ENCODE data around the gene HSD17B1.
"Not testable (repeated sequence)": the region's sequence is repeated elsewhere in the genome, so short reads cannot be mapped to it uniquely, and the experiment has no call there.

The HSD17B1 gene

DNA sequence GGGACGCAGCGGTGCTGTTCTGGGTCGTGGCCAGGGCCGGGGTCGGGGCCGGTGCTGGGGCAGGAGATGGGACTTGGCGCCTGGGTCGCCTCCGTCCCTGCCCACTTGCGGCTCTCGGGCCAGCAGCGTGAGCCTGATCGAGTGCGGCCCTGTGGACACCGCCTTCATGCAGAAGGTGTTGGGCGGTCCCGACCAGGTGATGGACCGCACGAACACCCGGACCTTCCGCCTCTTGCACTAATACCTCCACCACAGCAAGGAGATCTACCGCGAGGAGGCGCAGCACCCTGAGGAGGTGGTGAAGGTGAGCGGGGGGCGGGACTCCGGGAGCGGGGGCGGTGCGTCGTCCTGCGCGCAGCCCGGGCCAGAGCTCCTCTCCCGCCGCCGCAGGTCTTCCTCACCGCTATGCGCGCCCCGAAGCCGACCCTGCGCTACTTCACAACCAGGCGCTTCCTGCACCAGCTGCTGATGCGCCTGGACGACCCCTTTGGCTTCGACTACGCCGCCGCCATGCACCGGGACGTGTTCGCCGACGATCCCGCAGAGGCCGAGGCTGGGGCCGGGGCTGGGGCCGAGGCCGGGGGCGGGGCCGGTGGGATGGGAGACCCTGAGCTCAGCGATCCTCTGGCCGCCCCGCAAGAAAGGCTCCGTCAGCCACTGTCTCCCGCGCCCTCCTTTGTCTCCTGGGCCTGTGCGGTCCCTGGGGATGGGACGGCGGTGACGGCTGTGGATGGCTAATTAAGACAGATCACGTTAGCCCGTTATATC lies 4.5 kb upstream of the HSD17B1 start:
- no peak for DNase-seq

DNA sequence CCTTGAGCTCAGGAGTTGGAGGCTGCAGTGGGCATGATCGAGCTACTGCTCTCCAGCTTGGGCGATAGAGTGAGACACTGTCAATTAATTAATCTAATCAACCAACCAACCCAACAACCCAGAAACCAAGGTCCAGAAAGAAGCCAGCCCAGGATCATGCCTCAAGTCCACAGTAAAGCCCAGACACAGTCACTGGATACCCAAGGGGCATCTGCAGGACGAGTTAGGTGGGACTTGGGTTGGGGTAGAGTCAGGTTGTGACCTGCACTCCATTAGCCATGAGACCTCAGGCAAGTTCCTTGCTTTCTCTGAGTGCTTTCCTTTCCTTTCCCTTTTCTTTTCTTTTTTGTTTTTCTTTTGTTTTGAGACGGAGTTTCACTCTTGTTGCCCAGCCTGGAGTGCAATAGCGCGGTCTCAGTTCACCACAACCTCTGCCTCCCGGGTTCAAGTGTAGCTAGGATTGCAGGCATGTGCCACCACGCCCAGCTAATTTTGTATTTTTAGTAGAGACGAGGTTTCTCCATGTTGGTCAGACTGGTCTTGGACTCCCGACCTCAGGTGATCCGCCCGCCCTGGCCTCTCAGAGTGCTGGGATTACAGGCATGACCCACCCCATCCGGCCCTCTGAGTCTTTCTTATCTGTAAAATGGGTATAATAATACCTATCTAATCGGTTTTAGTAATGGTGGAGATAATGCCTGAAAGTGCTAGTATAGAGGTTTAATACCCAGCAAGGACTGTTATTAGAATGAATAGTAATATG lies 3.5 kb upstream of the HSD17B1 start:
- DNase-seq, result no peak

DNA sequence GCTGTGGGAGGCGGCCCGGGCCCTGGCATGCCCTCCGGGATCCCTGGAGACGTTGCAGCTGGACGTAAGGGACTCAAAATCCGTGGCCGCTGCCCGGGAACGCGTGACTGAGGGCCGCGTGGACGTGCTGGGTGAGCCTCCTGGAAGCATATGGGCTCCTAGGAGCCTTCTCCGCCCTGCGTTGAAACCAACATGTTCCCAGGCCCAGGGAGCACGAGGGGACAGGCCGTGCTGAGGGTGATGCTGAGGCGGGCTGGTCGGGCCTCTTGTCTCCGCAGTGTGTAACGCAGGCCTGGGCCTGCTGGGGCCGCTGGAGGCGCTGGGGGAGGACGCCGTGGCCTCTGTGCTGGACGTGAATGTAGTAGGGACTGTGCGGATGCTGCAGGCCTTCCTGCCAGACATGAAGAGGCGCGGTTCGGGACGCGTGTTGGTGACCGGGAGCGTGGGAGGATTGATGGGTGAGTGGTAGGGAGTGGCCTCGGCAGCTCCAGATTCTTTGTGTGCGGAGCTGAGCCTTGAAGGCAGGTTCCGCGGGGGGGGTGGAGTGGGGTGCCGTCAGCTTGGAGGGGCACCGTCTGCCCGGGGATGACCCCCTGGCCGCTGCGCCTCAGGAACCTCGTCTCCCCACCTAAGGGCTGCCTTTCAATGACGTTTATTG lies 567 bp downstream of the HSD17B1 start:
- no peak for DNase-seq

DNA sequence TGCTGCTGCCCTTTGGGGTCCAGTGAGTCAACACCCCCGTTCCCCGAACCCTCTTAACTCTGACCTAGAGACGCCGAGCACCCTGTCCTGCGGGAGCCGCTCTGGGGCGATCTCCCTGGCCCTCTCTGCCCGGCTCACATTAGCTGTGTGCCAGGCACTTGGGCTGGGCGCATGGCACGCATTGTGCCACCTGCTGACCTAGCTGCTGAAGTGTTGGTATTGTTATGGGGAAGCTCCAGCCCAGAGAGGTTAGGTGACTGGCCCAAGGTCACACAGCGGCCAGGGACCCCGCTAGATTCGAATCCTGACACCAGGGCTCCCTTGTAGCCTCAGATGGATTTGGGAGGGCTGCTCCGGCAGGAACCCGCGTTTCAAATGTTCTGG lies 1.1 kb downstream of the HSD17B1 start:
- no peak for DNase-seq

DNA sequence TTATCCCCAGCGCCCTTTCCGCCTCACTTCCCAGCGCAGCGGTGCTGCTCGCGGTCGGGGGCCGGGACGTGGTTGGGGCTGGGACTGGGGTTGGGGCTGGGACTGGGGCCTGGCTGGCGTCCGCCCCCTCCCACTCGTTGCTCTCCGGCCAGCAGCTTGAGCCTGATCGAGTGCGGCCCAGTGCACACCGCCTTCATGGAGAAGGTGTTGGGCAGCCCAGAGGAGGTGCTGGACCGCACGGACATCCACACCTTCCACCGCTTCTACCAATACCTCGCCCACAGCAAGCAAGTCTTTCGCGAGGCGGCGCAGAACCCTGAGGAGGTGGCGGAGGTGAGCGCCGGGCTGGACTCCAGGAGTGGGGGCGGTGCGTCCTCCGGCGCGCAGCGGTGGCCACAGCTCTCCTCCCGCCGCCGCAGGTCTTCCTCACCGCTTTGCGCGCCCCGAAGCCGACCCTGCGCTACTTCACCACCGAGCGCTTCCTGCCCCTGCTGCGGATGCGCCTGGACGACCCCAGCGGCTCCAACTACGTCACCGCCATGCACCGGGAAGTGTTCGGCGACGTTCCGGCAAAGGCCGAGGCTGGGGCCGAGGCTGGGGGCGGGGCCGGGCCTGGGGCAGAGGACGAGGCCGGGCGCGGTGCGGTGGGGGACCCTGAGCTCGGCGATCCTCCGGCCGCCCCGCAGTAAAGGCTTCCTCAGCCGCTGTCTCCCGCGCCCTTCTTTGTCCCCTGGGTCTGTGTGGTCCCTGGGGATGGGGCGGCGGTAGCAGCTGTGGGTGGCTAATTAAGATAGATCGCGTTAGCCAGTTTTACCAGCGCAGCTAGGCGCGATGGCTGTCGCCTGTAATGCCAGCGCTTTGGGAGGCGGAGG lies 1.8 kb downstream of the HSD17B1 start:
- DNase-seq, result peak; percentile 65

DNA sequence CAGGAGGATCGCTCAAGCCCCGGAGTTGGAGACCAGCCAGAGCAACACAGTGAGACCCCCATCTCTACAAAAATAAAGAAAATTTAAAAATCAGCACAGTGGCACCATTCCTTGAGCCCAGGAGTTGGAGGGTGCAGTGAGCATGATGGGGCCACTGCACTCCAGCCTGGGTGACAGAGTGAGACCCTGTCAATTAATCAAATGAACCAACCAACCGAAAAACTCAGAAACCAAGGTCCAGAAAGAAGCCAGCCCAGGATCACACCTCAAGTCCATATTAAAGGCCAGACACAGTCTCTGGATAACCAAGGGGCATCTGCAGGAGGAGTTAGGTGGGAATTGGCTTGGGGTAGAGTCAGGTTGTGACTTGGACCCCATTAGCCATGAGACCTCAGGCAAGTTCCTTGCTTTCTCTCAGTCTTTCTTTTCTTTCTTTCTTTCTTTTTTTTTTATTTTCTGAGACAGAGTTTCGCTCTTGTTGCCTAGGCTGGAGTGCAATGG lies 2.4 kb downstream of the HSD17B1 start:
- no peak for DNase-seq

DNA sequence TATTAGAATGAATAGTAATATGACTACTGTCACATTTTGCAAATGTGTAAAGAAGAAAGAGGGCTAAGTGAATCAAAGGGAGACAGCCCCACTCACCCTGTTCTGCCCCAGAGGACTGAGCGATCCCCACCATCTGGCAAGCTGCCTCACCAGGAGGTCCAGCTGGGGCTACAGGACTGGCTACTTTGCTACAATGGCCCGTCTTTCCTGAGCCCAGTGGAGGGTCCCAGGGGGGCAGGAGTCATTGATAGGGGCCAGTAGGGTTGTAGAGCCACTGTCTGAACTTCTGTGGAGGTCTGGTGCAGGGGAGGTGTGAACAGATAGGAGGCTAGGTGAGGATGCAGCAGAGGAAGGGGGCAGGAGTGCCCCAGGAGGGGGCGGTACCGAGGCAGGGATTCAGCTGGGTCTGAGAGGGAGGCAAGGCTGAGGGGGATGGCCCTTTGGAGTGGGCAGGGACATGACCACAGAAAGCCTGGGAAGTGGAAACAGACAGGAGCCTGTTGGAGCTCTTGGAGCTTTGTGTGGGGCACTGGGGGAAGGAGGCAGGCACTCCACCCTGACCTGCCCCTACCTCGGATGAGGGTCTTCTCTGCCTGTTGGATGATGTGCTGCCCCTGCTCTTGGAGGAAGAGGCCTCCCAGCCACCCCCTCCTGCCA lies 3.4 kb downstream of the HSD17B1 start:
- DNase-seq, result not testable (repeated sequence)

DNA sequence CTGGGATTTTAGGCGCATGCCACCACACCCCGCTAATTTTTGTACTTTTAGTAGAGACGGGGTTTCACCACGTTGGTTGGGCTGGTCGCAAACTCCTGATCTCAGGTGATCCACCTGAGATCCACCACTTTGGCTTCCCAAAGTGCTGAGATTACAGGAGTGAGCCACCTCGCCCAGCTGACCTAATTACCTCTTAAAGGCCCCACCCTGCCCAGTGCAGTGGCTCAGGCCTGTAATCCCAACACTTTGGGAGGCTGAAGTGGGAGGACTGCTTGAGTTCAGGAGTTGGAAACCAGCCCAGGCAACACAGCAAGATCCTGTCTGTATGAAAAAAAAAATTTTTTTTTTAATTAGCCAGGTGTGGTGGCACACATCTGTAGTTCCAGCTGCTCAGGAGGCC lies 6.4 kb downstream of the HSD17B1 start:
- no peak for DNase-seq

DNA sequence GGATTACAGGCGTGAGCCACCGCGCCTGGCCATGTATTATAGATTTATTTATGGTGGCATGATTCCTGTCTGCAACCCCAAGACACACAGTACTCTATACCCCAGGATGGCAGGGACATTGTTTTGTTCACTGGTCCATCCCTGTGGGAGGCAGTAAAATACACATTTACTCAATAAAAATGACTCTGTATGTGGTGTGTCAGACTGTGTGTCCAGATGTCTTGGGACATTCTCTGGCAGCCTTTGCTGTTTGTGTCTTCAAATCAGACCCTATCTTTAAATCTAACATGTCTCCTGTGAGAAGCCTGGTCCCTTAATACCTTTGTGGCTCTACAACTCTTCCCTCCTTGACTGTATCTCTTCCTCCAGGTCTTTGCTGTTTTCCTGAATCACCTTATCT lies 7.5 kb downstream of the HSD17B1 start:
- no peak for DNase-seq

DNA sequence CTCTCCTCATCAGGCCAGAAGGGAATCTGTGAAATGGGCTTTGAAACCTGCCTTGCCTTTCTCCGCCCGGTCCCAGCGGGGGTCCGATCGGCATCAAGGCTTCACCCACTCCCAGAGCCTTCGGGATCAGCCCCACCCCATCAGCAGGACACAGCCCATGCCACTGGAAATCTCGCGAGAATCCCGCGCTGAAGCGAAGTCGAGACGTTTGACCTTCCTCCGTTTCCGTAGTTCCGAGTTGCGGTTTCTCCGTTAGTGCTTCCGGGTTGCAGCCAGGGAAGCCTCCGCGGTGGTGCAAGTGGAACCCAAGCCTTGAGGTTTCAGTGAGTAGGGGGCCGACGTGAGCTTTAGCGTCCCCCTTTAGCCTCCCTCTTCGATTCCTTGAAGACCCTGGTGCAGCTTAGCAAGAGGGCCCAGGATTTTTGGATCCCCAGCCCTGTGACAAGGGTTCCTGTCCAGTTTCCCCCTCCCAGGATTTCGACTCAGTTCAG lies 9.2 kb downstream of the HSD17B1 start, which contains the start of gene COASY:
TSS of gene COASY (plus strand) at position 252 of the 491 bp plus-strand sequence. CDS start 475 bp downstream, outside the sequence.
- DNase-seq, result peak; percentile 95

DNA sequence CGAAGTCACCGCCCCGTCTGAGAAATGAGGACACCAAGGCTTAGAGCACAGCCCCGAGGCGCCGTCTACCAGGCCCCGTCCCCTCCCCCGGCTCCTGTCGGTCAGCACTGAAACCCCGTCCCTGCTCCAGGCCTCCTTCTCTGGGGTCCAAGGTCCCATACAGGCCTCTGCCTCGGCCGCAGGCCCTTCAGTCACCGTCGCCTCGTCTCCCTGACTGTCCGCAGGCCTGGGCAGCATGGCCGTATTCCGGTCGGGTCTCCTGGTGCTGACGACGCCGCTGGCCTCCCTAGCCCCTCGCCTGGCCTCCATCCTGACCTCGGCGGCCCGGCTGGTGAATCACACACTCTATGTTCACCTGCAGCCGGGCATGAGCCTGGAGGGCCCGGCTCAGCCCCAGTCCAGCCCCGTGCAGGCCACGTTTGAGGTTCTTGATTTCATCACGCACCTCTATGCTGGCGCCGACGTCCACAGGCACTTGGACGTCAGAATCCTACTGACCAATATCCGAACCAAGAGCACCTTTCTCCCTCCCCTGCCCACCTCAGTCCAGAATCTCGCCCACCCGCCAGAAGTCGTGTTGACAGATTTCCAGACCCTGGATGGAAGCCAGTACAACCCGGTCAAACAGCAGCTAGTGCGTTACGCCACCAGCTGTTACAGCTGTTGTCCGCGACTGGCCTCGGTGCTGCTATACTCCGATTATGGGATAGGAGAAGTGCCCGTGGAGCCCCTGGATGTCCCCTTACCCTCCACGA lies 9.8 kb downstream of the HSD17B1 start:
- DNase-seq, result no peak

DNA sequence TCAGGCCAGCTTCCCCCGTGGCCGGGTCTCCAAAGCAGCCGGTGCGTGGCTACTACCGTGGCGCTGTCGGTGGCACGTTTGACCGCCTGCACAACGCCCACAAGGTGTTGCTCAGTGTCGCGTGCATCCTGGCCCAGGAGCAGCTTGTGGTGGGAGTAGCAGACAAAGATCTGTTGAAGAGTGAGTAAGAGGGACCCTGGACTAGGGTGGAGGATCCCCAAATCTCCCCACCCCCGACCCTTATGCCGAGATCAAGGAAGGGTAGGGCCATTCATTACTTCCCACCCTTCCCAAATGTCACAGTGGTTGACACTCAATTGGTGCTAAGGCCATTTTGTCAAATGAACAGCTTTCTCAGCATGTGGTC lies 10.4 kb downstream of the HSD17B1 start:
- no peak for DNase-seq

DNA sequence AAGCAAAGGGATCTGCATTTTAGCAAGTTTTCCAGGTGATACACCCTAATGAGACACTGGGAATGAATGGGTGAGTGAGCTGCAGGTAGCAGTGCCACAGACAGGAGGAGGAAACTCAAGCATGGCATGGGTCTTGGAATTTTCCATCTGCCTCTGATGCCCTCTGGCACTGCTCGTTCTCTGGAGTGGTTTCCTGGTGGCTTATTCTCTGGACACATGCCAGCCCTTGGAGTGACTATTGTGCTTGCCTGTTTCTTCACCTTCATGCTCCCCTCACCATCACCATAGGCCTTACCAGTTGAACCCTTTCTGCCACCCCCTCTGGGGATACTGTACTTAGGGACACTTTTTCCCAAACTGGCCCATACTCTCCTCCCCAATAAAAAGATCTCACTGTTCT lies 10.8 kb downstream of the HSD17B1 start:
- DNase-seq, result no peak

DNA sequence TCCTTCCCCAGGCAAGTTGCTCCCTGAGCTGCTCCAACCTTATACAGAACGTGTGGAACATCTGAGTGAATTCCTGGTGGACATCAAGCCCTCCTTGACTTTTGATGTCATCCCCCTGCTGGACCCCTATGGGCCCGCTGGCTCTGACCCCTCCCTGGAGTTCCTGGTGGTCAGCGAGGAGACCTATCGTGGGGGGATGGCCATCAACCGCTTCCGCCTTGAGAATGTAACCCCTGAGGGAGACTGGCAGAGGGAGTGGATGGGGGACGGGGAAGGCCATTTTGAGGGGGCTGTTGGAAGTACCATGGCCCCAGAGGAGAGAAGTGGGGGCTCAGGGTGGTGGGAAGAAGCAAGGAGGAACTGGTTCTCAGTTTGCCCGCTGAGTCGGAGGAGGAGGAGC lies 11.2 kb downstream of the HSD17B1 start:
- DNase-seq, result no peak

DNA sequence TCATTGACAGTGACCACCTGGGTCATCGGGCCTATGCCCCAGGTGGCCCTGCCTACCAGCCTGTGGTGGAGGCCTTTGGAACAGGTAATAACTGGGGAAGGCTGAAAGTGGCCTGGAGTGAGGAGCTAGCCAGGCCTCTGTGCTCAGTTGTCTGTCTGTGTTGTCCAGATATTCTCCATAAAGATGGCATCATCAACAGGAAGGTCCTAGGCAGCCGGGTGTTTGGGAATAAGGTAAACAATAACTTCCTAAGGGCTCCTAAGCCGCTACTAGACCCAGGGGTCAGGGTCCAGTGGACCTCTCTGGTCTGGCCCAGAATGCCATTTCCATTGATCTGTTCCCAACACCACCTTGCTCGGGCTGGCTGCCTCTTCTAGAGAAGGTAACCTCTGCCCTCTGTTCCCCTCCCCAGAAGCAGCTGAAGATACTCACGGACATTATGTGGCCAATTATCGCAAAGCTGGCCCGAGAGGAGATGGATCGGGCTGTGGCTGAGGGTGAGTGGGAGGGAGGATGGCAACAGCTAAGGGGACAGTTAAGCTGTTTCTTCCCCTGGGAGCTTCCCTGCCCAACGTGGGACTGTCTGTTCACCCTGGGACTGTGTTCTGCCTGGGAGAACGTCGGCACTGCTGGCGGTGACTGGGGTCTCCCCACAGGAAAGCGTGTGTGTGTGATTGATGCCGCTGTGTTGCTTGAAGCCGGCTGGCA lies 12.2 kb downstream of the HSD17B1 start:
- DNase-seq, result no peak

DNA sequence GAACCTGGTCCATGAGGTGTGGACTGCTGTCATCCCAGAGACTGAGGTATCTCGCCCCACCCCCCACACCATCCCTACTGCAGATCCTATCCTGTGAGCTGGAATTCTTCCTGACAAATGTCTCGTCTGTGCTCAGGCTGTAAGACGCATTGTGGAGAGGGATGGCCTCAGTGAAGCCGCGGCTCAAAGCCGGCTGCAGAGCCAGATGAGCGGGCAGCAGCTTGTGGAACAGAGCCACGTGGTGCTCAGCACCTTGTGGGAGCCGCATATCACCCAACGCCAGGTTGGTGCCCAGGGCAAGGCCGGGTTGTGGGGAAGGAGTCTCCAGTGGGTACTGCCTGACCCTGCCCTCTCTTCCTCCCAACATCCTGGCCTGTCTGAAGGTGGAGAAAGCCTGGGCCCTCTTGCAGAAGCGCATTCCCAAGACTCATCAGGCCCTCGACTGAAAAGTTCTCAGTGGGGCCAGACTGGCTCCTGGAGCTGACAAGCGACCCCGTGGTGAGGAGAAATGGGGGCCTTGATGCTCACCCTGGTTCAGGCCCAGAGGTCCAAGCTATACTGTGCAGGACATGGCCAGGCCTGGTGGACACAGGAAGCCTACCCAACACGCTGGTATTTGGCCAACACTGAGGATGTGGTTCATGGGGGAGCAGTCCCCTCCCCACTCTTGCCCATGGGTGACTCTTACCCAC lies 12.9 kb downstream of the HSD17B1 start:
- DNase-seq, result no peak

DNA sequence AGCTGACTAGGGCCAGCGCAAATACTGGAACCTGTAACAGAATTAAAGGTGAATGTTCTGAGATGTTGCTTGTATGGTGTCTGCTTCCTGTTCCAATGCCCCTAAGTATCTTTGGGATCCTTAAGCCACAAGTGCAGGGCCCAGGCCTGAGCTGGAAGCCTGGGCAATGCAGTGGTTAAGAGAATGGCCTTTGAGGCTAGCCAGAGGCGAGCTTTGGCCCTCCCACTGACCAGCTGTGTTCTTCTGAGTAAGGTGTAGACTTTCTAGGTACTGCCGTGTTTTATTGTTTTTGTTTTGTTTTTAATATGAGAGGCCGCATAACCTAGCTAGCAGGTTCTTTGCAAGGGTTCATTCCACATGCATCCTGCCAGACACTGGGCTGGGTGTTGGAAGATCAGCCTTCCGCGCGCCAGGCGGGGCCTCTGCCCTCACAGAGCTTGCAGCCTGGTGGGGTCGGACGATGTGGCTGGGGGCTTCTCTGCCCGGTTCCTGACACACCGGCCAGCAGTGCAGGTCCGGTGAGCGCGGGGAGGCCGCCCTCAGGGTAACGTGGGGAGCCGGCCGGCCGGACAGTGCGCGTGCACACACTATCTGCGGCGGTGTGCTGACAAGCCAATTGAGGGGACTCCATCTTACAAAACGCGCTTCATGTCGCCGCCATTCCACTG lies 13.6 kb downstream of the HSD17B1 start:
- no peak for DNase-seq

DNA sequence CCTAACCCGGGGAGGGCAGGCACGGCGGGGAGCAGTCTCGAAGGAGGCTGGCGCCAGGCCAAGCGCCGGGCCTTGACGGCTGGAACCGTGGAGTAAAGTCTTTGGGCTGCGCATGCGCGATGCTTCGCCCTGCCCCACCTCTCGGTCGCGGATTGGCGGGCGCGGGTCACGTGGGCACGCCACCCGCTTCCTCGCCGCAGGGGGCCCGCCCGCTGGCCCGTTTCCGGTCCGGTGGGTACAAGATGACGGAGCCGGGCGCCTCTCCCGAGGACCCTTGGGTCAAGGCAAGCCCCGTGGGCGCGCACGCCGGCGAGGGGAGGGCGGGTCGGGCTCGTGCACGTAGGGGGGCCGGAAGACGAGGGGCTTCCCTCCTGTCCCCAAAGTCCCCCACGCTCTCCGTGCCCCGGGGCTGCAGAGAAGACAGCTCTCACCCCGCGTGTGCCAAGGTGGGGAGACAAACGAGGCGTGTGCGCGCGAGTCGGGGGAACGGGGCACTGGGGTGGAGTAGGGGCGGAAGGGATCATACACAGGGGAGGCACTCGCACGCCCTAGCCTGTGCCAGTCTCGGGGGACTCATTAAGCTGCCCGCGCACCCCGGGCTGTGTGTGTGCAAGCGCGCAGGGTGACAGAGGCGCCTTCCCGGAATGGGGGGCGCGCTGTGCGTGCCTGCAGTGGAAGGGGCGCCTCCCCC lies 14.3 kb downstream of the HSD17B1 start, which contains the start of gene MLX:
TSS of gene MLX (plus strand) at position 218 of the 691 bp plus-strand sequence. CDS start at position 243, 25 bp downstream.
- DNase-seq, result peak; percentile 86

Measured in HCEC 1CT (cell line).